ENCODE data around the gene GYS2.

DNA sequence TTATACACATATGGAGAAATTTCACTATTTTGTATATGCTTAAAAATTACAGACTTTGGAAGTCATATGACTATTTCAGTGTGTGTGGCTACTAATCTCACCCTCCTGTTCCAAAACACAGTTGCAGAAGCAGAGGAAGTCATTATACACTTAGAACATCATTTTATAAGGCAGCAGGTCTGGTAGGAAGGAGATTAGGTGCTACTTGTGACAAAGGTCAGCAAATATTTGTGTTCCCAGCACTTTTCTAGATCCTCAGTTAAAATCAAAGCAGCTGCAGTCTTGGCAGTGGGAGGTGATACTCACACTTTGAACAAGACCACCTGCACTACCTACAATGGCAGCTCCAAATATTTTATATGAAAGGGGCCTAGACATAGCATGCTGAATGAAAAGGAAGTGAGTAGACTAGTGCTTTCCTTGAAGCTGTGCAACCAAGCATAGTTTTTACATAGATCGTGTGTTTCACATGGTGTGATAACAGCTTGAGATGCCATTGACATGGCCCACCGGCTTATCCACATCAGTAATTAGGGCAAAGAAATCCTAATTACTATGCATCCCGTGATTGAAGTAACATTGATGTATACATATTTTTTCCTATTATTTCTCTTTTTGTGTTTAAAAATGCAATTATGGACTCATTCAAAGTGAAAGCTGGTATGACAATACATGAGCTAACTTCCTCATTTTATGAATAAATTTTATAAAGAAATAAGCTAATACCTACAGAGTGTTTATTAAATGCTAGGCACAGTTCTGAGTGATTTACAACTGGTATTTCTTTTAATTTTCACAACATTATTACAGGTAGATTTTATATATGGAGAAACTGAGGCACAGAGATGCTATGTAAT is 5.3 kb downstream of the GYS2 start:
- TF ChIP-seq GATA2 (IDR thresholded peaks at IDR 0.05; ENCODE audit: low read depth, low read length) (no peak), GATA3 (IDR thresholded peaks at IDR 0.05; ENCODE audit: low read depth, low read length) (no peak)
